HepG2 (cell line): Measurements from ENCODE around the gene HDLBP. TPM values are rescaled to one million over a fixed set of nuclear protein-coding genes. Genes with fewer than 3 reads are reported as not detected.

Experiments
- ATAC-seq: fragments of 200-7000 bp; cut with Tn5 transposase; 3 replicates; pipeline ENCODE4 v1.9.1; 2020; ENCODE audit warnings: mild to moderate bottlenecking, moderate library complexity
- BruUV-seq: library from RNA; stranded (reverse); fragments of 400-500 nt; replicated peaks from 2 replicates; lab custom pipeline; 2021; lab: Mats Ljungman, UMichigan
- CTCF ChIA-PET: fragments of 300-600 bp; formaldehyde crosslinking; extraction: SDS; loops from one replicate; lab custom pipeline; 2021; ENCODE audit warnings: low total read pairs, inconsistent platforms, low intra/inter-chr PET ratio; lab: Yijun Ruan, JAX
- POLR2A ChIA-PET: fragments of 350-600 bp; sonication (Branson Sonifier 250); formaldehyde crosslinking; loops from one replicate; lab custom pipeline; 2020; ENCODE audit warnings: antibody characterized with exemption, inconsistent platforms; lab: Yijun Ruan, JAX
- DNase-seq: peaks from one replicate; pipeline ENCODE4 v3.0.0-alpha.2; 2015; ENCODE audit warnings: low spot score
- FAIRE-seq: peaks from 3 replicates; lab custom pipeline; 2011; peaks lifted over from hg19 to GRCh38; lab: Jason Lieb, UNC
- H2AFZ ChIP-seq: one replicate; pipeline ENCODE4 v1.6.1; 2011; ENCODE audit warnings: low read length, inconsistent platforms
- H3K27ac ChIP-seq: fragments of 300-600 bp; 3 replicates; pipeline ENCODE4 v1.8.0; 2011; ENCODE audit warnings: mixed run types, mild to moderate bottlenecking, mixed read lengths, low read length, inconsistent platforms; ENCODE audit not compliant: insufficient read depth; ENCODE audit errors: extremely low read length
- H3K27me3 ChIP-seq, 2 experiments: fragments of 200-600 bp in 1 of 2; 2 replicates in 1 of 2; 3 replicates in 1 of 2; pipeline versions ENCODE4 v1.6.0 to v1.8.0; 2011; ENCODE audit warnings: low read length in 2 of 2, mild to moderate bottlenecking in 2 of 2, moderate library complexity in 2 of 2, inconsistent platforms in 1 of 2; ENCODE audit not compliant: insufficient read depth in 2 of 2, control insufficient read depth in 1 of 2
- H3K36me3 ChIP-seq, 2 experiments: fragments of 200-600 bp in 1 of 2; replicated peaks in 1 of 2; 2 replicates in 1 of 2; 3 replicates in 1 of 2; pipeline versions ENCODE4 v1.5.1 to v1.8.0; 2011; ENCODE audit warnings: low read length in 2 of 2, inconsistent platforms in 1 of 2; ENCODE audit not compliant: insufficient read depth in 2 of 2, control insufficient read depth in 1 of 2
- H3K4me1 ChIP-seq: 2 replicates; pipeline ENCODE4 v1.5.1; 2012; ENCODE audit warnings: low read length, inconsistent platforms; ENCODE audit not compliant: insufficient read depth
- H3K4me2 ChIP-seq: 2 replicates; pipeline ENCODE4 v1.6.0; 2011; ENCODE audit warnings: low read depth, low read length, inconsistent platforms
- H3K4me3 ChIP-seq, 3 experiments: fragments of 200-600 bp in 1 of 3; sonication (generic), shearing (Covaris generic) in 1 of 3; replicated peaks in 1 of 3; 2 replicates each; pipeline ENCODE4 v1.5.1; 2011 to 2016; ENCODE audit warnings: low read length in 3 of 3, inconsistent platforms in 2 of 3, low read depth in 2 of 3, mild to moderate bottlenecking in 2 of 3, control low read depth in 1 of 3, mixed read lengths in 1 of 3; ENCODE audit not compliant: insufficient read depth in 1 of 3
- H3K79me2 ChIP-seq: one replicate; pipeline ENCODE4 v1.6.1; 2011; ENCODE audit warnings: low read length, inconsistent platforms; ENCODE audit not compliant: insufficient read depth
- H3K9ac ChIP-seq: 2 replicates; pipeline ENCODE4 v1.6.0; 2011; ENCODE audit warnings: mild to moderate bottlenecking, low read depth, low read length, inconsistent platforms; ENCODE audit not compliant: insufficient read depth
- H3K9me3 ChIP-seq: 2 replicates; pipeline ENCODE4 v1.5.1; 2012; ENCODE audit warnings: mild to moderate bottlenecking, low read length
- H4K20me1 ChIP-seq: 2 replicates; pipeline ENCODE4 v1.6.0; 2011; ENCODE audit warnings: inconsistent platforms, mild to moderate bottlenecking, low read length, moderate library complexity; ENCODE audit not compliant: insufficient read depth
- ARID5B ChIP-seq: IDR thresholded peaks from 2 replicates; pipeline ENCODE4 v1.4.0; 2020; ENCODE audit warnings: mild to moderate bottlenecking, missing genetic modification reagents
- CAMTA2 ChIP-seq: sonication (generic); formaldehyde crosslinking; IDR thresholded peaks from 2 replicates; pipeline ENCODE4 v1.4.0; 2020; ENCODE audit warnings: mild to moderate bottlenecking, missing genetic modification reagents, borderline replicate concordance
- CREBL2 ChIP-seq: sonication (generic); formaldehyde crosslinking; IDR thresholded peaks from 2 replicates; pipeline ENCODE4 v1.8.1; 2023; ENCODE audit warnings: missing genetic modification reagents, mild to moderate bottlenecking, borderline replicate concordance
- FOXP4 ChIP-seq: sonication (generic); formaldehyde crosslinking; IDR thresholded peaks from 2 replicates; pipeline ENCODE4 v1.4.0; 2020; ENCODE audit warnings: missing genetic modification reagents
- GTF2F1 ChIP-seq: fragments of 150-350 bp; IDR thresholded peaks from 2 replicates; pipeline ENCODE4 v1.6.1; 2014; ENCODE audit warnings: low read length
- JUND ChIP-seq: sonication (generic); formaldehyde crosslinking; IDR thresholded peaks from 2 replicates; pipeline ENCODE4 v1.8.0; 2022; ENCODE audit warnings: mild to moderate bottlenecking, missing genetic modification reagents
- MNT ChIP-seq: fragments of 450-650 bp; IDR thresholded peaks from 2 replicates; pipeline ENCODE4 v1.6.1; 2016
- REPIN1 ChIP-seq: sonication (generic); formaldehyde crosslinking; IDR thresholded peaks from 2 replicates; pipeline ENCODE4 v1.8.0; 2022; ENCODE audit warnings: missing genetic modification reagents, low read depth, mild to moderate bottlenecking, borderline replicate concordance
- ZNF205 ChIP-seq: IDR thresholded peaks from 2 replicates; pipeline ENCODE4 v1.6.1; 2018; ENCODE audit warnings: missing biosample characterization, missing genetic modification reagents
- ZNF441 ChIP-seq: sonication (generic); formaldehyde crosslinking; IDR thresholded peaks from 2 replicates; pipeline ENCODE4 v1.7.0; 2021; ENCODE audit warnings: missing genetic modification reagents, borderline replicate concordance
- ZNF597 ChIP-seq: sonication (generic); formaldehyde crosslinking; IDR thresholded peaks from 2 replicates; pipeline ENCODE4 v1.5.0; 2020; ENCODE audit warnings: missing genetic modification reagents
- ZSCAN31 ChIP-seq: sonication (generic); formaldehyde crosslinking; IDR thresholded peaks from 2 replicates; pipeline ENCODE4 v1.5.0; 2020; ENCODE audit warnings: low read depth, mild to moderate bottlenecking, missing genetic modification reagents
- ZZZ3 ChIP-seq: sonication (generic); formaldehyde crosslinking; IDR thresholded peaks from 2 replicates; pipeline ENCODE4 v1.4.0; 2020; ENCODE audit warnings: missing genetic modification reagents, mild to moderate bottlenecking, borderline replicate concordance
- whole genome bisulfite sequencing: methylation state at CpG from one replicate; pipeline ENCODE4 v1.1.6; 2017; ENCODE audit warnings: low lambda C conversion rate; 5-methylcytosine and 5-hydroxymethylcytosine counted together
- in situ Hi-C: cut with HindIII; loops from 2 replicates; pipeline ENCODE4 v1.10.0; 2017; ENCODE audit warnings: low pct_unique_long_range_greater_than_20kb; ENCODE audit not compliant: extremely low pct_ligation_motif_present
- intact Hi-C: fragments of 100-400 bp; cut with micrococcal nuclease; formaldehyde crosslinking; loops from one replicate; pipeline ENCODE4 v1.10.0; 2022; ENCODE audit not compliant: unreplicated experiment
- polyA plus RNA-seq, 8 experiments: library from polyadenylated mRNA; depleted of rRNA in 3 of 8; stranded (reverse) in 7 of 8; unstranded in 1 of 8; fragments of >200 nt; fragmentation: Illumina TruSeq in 4 of 8; extraction: Trizol in 4 of 8; gene quantifications; 2 replicates each; pipeline versions ENCODE4 v1.2.1 to v1.2.3, GENCODE V29; 2011 to 2016; ENCODE audit warnings: low read depth in 4 of 8, missing spikeins in 1 of 8, mixed read lengths in 1 of 8; ENCODE audit not compliant: insufficient read depth in 1 of 8
- total RNA-seq, 5 experiments: library from RNA; depleted of rRNA; stranded (reverse); fragments of >200 nt; fragmentation: Illumina TruSeq; extraction: Trizol; gene quantifications; 2 replicates each; pipeline ENCODE4 v1.2.3, GENCODE V29; 2016; ENCODE audit warnings: low read depth in 1 of 5

Gene HDLBP
- total and polyA plus RNA-seq, 2 of the 13 experiments (the other 11 are each of a cell fraction or from before 2014, with no cell fraction given), result 464 to 707 TPM

GRCh38 chr2:241272303-241273209, 42.9 kb downstream of the HDLBP start:
- H3K4me1 ChIP-seq, result peaks cover 68% of the 10 kb centered on the region
- H3K36me3 ChIP-seq, result peaks cover 12 to 19% of the 10 kb centered on the region in 2 experiments
- H3K9me3 ChIP-seq, result no peaks in the 10 kb centered on the region
- no TSS peak for BruUV-seq
- in situ Hi-C loops, result no loop called here
- ChIA-PET POLR2A (interaction anchor here (1.0 to 2.2 kb wide), 3 partner anchors 11 to 87 kb away, joined by 3 to 8 read pairs (median 3); partner anchors contain the start of genes HDLBP and SEPTIN2), CTCF (no interaction called here)
- H3K9ac ChIP-seq, result peak overlapping the region; percentile 97
- DNase-seq, result no peak
- WGBS, result 6% methylated on average over 43 of the region's 102 CpGs
- ATAC-seq, result peak; percentile 69
- peak overlapping the region; percentile 85 for H3K27ac ChIP-seq
- H3K79me2 ChIP-seq, result peaks cover 94% of the 10 kb centered on the region
- H3K4me3 ChIP-seq, result peak overlapping the region; percentile 76 to 91 (median 80)
- H4K20me1 ChIP-seq, result peaks cover 46% of the 10 kb centered on the region
- intact Hi-C loops, result loop anchor here (2.0 to 10.0 kb wide), 2 partner anchors 42 to 82 kb away; partner anchors contain the start of genes FARP2, HDLBP and SEPTIN2
- no peaks in the 10 kb centered on the region; a peak in 1 of 5 replicates for H3K27me3 ChIP-seq
- no peak overlapping the region for H2AFZ ChIP-seq
- peak overlapping the region; percentile 97 for H3K4me2 ChIP-seq
- FAIRE-seq, result no peak
- TF ChIP-seq ZZZ3 (no peak), GTF2F1 (no peak), ZNF205 (CRISPR knock-in tag) (no peak), ARID5B (peak; percentile 13; the same call in 1 of the 2 replicates), ZNF597 (CRISPR knock-in tag) (no peak), FOXP4 (0 out of 2 replicates have a peak, but pooled peaks have one; percentile 16), ZSCAN31 (CRISPR knock-in tag) (0 out of 2 replicates have a peak, but pooled peaks have one; percentile 41), MNT (no peak), REPIN1 (CRISPR knock-in tag) (0 out of 2 replicates have a peak, but pooled peaks have one; percentile 26), CAMTA2 (no peak), CREBL2 (CRISPR knock-in tag) (0 out of 2 replicates have a peak, but pooled peaks have one; percentile 14), JUND (CRISPR knock-in tag) (no peak), ZNF441 (CRISPR knock-in tag) (0 out of 2 replicates have a peak, but pooled peaks have one; percentile 2)
